GM12891 (cell line): ENCODE data around the gene SMC4.
A peak's percentile ranks its signal among the peaks of the same experiment; 100 is the strongest.

Experiments
- DNase-seq: peaks from one replicate; pipeline ENCODE4 v3.0.0; 2011; ENCODE audit warnings: low spot score; ENCODE audit not compliant: insufficient read length
- FAIRE-seq: peaks from 2 replicates; lab custom pipeline; 2011; peaks lifted over from hg19 to GRCh38; lab: Jason Lieb, UNC
- PAX5 ChIP-seq: IDR thresholded peaks from 2 replicates; pipeline ENCODE4 v1.6.1; 2011; ENCODE audit warnings: low read length, moderate library complexity, mild to moderate bottlenecking; ENCODE audit not compliant: insufficient read depth, severe bottlenecking
- POLR2A ChIP-seq: IDR thresholded peaks from 2 replicates; pipeline ENCODE4 v1.6.1; 2011; ENCODE audit warnings: low read depth, low read length, control low read depth
- POLR2AphosphoS5 ChIP-seq: IDR thresholded peaks from 2 replicates; pipeline ENCODE4 v1.6.1; 2011; ENCODE audit warnings: low read depth, low read length, control low read depth
- POU2F2 ChIP-seq: IDR thresholded peaks from 2 replicates; pipeline ENCODE4 v1.6.1; 2011; ENCODE audit warnings: low read depth, mild to moderate bottlenecking, control low read depth, low read length, moderate library complexity
- SPI1 ChIP-seq: IDR thresholded peaks from 2 replicates; pipeline ENCODE4 v1.6.1; 2011; ENCODE audit warnings: low read depth, low read length, control low read depth
- TAF1 ChIP-seq: IDR thresholded peaks from 2 replicates; pipeline ENCODE4 v1.6.1; 2011; ENCODE audit warnings: low read depth, low read length, control low read depth

The SMC4 gene

DNA sequence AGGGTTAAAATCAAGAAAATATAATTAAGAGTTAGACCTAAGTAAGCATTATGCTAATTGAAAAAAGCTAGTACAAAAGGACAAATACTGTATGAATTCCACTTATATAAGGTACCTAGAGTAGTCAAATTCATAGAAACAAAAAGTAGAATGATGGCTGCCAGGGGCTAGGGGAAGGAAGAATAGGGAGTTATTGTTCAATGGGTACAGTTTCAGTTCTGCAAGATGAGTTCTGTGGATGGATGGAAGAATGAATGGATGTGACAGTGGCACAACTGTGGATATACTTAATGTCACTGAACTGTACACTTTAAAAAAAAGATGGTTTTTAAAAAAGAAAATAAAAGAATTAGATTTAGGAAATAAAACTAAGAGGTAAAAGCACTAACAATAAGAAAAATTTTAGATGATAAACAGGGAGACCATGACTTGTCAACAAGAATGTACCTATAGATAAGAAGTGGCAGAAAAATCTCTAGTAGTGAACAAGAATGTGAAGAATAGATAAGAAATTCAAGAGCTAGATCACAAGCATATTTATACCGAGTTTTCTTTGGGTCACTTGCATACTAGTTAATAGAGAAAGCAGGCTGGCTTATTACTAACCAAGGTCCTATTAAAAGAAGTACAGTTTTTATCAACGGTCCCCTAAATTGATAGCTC lies 6.0 kb upstream of the SMC4 start:
- FAIRE-seq (no peak), DNase-seq (no peak)
- TF ChIP-seq POLR2AphosphoS5 = no peak
- TF ChIP-seq SPI1 = peak; percentile 58; the same call in 1 of the 2 replicates

DNA sequence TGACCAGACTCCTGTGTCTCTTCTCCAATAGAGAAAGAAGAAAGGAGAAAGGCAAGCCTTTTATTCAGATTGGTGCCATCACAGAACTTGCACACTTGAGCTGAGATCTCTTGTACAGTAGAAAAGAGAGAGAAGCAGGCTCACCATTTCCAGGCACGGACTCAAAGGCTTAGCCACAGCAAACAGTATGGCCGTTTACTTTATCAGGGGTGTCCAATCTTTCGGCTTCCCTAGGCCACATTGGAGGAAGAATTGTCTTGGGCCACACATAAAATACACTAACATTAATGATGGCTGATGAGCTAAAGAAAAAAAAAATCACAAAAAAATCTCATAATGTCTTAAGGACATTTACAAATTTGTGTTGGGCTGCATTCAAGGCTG lies 5.4 kb upstream of the SMC4 start:
- DNase-seq (no peak), FAIRE-seq (no peak)
- TF ChIP-seq POLR2AphosphoS5 (no peak), SPI1 (no peak), TAF1 (no peak), PAX5 (no peak), POLR2A (no peak), POU2F2 (no peak)

DNA sequence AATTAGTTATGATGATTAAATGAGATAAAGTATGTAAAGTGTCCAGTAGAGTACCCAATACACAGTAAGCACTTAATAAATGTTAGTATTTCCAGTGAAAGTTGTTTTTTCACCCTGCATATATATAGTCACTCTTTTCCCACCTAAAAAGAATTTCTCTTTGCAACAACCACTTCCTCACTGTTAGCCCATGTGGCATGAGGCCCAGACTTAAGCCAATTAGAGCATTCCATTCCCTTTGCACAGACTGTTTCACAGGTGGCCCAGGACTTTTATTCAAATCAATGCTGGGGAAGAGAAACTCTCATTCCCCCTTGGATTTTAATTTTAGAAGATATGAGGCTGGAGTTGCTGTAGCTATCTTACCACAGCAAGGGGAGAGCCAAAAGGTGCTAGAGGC lies 4.2 kb upstream of the SMC4 start:
- DNase-seq = no peak
- FAIRE-seq = no peak
- no peak for TF ChIP-seq POLR2A
- peak; percentile 50 for TF ChIP-seq SPI1

DNA sequence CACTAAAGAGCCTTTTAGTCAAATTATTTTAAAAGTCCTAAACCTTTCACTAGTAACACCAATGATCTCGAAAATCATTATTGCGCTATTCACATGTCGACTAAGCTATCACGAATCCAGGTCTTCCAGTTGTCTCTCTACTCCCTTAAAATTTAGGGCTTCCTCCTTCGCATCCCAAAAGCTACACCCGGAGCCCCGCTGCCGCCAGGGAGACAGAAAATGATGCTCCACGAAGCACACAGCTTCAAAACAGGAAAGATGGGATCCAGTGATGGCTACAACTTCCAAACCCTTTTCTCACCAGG lies 678 bp upstream of the SMC4 start:
- TF ChIP-seq TAF1 = no peak
- TF ChIP-seq POU2F2 = no peak
- no peak for TF ChIP-seq POLR2A
- no peak for TF ChIP-seq SPI1
- no peak for TF ChIP-seq POLR2AphosphoS5
- no peak for TF ChIP-seq PAX5
- DNase-seq (no peak), FAIRE-seq (no peak)

DNA sequence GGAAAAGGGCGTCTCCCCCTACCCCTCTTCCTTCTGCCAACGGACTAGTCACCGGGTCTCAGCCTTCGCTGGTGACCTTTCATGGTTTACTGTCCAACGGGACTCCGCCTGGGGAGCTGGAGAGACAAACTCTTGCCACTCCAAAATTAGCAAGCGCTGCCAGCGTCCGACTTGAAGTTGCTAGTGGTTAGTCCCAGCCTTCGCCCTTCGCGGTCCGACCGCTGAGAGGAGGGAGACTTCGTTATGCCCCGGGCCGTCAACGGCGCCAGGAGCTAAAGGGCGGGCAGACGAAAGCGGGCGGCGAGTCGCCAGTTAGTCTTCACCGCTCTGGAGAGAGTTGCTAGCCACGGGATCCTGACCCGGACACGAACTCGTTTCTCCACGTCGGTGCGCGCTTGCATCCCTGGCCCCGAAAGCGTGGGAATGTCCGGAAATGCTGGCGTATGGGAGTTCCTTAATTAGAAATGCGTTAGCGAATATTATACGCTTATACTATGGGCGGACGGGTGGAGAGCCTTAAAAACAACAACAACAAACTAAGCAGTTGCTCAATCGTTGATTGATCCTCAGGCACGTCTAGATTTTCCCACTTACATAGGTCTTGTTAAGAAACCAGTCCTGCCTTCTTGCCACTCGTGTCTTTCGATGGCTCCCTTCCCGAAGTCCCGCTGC lies 716 bp downstream of the SMC4 start:
- FAIRE-seq = no peak
- no peak for DNase-seq
- TF ChIP-seq POLR2AphosphoS5 (no peak), POLR2A (no peak), POU2F2 (no peak), SPI1 (no peak), PAX5 (no peak), TAF1 (no peak)

DNA sequence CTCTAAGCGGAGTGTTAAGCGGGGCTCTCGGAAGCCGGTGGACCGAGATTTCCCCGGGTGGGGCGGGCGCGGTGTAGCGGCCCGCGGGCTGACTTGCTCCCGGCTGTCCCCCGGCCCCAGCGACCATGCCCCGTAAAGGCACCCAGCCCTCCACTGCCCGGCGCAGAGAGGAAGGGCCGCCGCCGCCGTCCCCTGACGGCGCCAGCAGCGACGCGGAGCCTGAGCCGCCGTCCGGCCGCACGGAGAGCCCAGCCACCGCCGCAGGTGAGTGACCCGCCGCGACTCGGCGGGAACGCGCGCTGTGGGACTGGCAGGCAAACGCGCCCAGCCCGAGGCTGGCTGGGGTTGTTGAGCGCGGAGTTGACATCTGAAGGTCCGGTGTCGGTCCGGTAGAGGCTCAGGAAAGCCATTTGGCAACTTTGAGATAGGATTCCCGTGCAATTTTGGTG lies 1.3 kb downstream of the SMC4 start:
- no peak for DNase-seq
- peak; percentile 35 for FAIRE-seq
- TF ChIP-seq SPI1 = no peak
- TF ChIP-seq PAX5 = no peak
- TF ChIP-seq TAF1 = no peak
- TF ChIP-seq POLR2AphosphoS5 = no peak
- no peak for TF ChIP-seq POLR2A
- TF ChIP-seq POU2F2 = no peak

DNA sequence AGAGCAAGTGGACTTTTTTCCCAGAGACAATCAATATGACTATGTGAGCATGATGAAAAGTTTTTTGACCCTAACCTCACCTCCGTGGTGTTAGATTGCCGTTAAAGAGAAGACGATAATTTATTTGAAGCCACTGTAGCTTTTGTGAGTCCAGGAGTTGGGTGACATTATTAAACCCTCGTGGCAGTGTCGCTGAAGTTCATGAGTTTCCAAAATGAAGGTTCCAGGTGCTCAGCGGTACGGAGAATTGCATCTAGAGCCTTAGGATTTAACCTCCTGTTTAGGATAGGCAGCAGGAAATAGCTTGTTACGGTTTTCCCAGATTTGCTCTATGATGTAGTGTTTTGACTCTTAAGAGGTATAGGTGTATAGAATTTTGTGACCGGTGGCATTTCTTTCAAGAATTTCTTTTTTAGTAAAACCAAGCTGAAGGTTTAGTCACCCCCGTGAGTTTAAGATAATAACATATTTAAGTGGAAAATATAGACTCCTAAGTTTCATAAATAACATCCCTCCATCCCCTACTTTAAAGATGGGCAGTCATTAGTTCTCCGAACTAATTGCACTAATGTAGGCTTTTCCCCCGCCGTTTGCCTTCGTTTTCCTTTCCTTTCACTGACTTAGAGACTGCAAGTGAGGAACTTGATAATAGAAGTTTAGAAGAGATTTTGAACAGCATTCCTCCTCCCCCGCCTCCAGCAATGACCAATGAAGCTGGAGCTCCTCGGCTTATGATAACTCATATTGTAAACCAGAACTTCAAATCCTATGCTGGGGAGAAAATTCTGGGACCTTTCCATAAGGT lies 2.0 kb downstream of the SMC4 start:
- TF ChIP-seq TAF1 (no peak), SPI1 (no peak), POLR2A (no peak), PAX5 (no peak), POU2F2 (no peak), POLR2AphosphoS5 (no peak)
- FAIRE-seq (no peak), DNase-seq (no peak)

DNA sequence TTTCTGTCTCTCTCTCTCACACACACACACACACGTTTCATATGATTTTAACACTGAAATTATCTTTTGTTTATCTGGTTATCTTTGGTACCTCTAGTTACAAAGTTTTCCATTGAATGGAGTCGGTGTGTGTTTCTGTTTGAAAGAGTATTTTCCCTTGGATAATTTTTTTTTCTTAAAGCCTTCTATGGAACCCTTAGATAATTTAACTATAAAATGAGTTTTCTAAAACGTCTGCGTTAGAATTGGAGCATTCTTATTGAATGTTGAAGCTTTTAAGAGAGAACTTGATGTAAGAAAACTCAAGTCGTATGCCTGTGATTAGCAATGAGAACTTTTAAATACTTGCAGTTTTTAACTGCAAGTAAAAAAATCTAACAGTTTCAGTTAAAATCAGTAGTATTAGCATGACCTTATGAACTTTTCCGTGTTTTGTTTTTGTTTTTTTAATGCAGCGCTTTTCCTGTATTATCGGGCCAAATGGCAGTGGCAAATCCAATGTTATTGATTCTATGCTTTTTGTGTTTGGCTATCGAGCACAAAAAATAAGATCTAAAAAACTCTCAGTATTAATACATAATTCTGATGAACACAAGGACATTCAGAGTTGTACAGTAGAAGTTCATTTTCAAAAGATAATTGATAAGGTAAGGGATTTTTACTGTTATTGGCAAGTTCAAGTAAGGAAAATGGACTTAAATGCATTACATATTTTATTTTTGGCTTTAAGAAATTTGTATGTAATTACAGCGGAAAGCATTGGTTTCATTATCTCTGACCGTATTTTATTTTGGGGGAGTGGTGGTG lies 3.0 kb downstream of the SMC4 start:
- TF ChIP-seq PAX5 (no peak), TAF1 (no peak), POLR2AphosphoS5 (no peak), SPI1 (no peak), POLR2A (no peak), POU2F2 (no peak)
- FAIRE-seq (no peak), DNase-seq (no peak)

DNA sequence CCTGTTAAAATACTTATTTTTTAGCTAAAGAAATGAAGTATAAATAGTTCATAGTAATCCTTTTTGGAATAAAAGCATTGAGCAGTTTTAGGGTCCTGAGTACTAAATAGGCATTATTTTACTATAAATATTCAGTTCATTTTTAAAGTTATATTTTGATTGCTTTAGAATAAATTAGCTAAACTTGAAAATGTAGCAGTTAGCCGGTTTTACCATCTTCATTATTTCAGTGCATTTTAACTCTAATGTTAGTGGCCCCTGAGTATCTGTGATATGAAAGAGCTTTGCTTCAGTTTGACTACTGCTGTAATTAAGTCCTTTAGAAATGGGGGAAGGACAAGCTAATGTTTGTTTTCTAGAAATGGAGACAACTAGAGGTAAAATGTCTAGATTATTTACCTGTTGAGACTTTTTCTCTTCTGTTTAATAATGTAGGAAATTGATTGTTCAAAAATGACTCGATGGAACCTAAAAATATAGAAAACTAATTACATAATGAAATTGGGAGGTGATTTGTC lies 3.6 kb downstream of the SMC4 start:
- TF ChIP-seq TAF1 = no peak
- DNase-seq = no peak
- no peak for FAIRE-seq
